Body of pancreas (tissue), 4 donors: ENCODE data around the gene MYH7B. TPM values are rescaled to one million over a fixed set of nuclear protein-coding genes. Genes with fewer than 3 reads are reported as not detected.

Source experiments
- ATAC-seq: fragments of 150-250 bp; one replicate; pipeline ENCODE4 v1.9.1; 2016
- DNase-seq, 4 donors: peaks; one replicate each; pipeline ENCODE4 v3.0.0-alpha.2; 2019
- H3K27ac ChIP-seq, 4 donors: fragments of 200-600 bp; sonication (generic); 1 replicate in 3 of 4; 2 replicates in 1 of 4; pipeline versions ENCODE4 v1.5.1 to v1.6.1; 2016 to 2019; ENCODE audit warnings: mild to moderate bottlenecking in 1 of 4, mixed read lengths in 1 of 4, moderate library complexity in 1 of 4
- H3K27me3 ChIP-seq, 2 donors: fragments of 200-600 bp; sonication (generic); one replicate each; pipeline ENCODE4 v1.6.0; 2016; ENCODE audit warnings: mild to moderate bottlenecking in 1 of 2
- H3K36me3 ChIP-seq, 2 donors: fragments of 200-600 bp; sonication (generic); replicated peaks in 1 of 2; 2 replicates each; pipeline ENCODE4 v1.5.1; 2016; ENCODE audit warnings: low read depth in 2 of 2; ENCODE audit not compliant: insufficient read depth in 1 of 2
- H3K4me1 ChIP-seq: fragments of 200-600 bp; sonication (generic); one replicate; pipeline ENCODE4 v1.6.0; 2016
- H3K4me3 ChIP-seq, 2 donors: fragments of 200-600 bp; sonication (generic); 1 replicate in 1 of 2; 2 replicates in 1 of 2; pipeline ENCODE4 v1.5.1; 2016 to 2019
- H3K9me3 ChIP-seq, 3 donors: fragments of 200-600 bp; sonication (generic); 1 replicate in 2 of 3; 2 replicates in 1 of 3; pipeline ENCODE4 v1.5.1; 2016
- POLR2A ChIP-seq, 3 donors: fragments of 450-650 bp; IDR thresholded peaks; one replicate each; pipeline ENCODE4 v1.6.1; 2016; ENCODE audit warnings: antibody characterized with exemption in 3 of 3, mild to moderate bottlenecking in 2 of 3
- WGBS, 2 donors: methylation state at CpG; one replicate each; pipeline ENCODE4 v1.1.5; 2017; 5-methylcytosine and 5-hydroxymethylcytosine counted together
- intact Hi-C: fragments of 100-400 bp; cut with DNase I; formaldehyde crosslinking; loops from one replicate; pipeline ENCODE4 v1.15.1; 2023
- total RNA-seq, 2 donors: library from RNA; depleted of rRNA; stranded (reverse); fragments of >200 nt; gene quantifications; one replicate each; pipeline ENCODE4 v1.1.0, GENCODE V29; 2016
- TF ChIP-seq, protein P1 (sequence below), 7 experiments: fragments of 450-650 bp in 4 of 7; fragments of 200-600 bp in 3 of 7; sonication (generic) in 3 of 7; IDR thresholded peaks; one replicate each; pipeline ENCODE4 v1.5.1; 2016 to 2019; ENCODE audit warnings: antibody characterized with exemption in 7 of 7

Gene MYH7B
- total RNA-seq, 2 donors from 2014 or later, result 0.52 to 1.3 TPM

DNA sequence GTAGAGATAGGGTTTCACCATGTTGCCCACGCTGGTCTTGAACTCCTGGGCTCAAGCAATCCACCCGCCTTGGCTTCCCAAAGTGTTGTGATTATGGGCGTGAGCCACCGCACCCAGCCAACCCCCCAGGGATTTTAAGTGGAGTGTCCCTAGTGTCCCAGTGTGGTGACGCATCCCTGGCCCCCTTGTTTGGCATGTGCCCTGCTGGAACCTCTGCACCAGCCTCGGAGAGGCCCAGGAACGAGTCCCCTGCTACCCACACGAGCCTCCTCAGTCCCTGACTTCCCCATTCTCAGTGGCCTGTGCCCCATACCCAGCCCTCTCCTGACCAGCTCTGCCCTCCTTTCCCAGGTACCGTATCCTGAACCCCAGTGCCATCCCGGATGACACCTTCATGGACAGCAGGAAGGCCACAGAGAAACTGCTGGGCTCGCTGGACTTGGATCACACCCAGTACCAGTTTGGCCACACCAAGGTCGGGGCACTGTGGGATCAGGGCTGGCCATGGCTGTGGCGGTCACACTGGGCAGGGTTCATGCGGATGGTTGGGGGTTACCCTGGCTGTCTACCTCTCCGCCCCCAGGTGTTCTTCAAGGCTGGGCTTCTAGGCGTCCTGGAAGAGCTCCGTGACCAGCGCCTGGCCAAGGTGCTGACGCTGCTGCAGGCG, 37.2 kb downstream of the MYH7B start:
- Histone ChIP-seq H3K4me1 (no peaks in the 10 kb centered on the region), H3K27ac (no peak overlapping the region), H3K9me3 (no peaks in the 10 kb centered on the region), H3K36me3 (peaks cover 0 to 10% of the 10 kb centered on the region in 2 donors), H3K4me3 (no peak overlapping the region), H3K27me3 (no peaks in the 10 kb centered on the region)
- intact Hi-C loops, result no loop called here
- 95 to 96% methylated on average over 10 to 20 of the region's 20 CpGs for WGBS, 2 donors
- TF ChIP-seq, protein P1, sequence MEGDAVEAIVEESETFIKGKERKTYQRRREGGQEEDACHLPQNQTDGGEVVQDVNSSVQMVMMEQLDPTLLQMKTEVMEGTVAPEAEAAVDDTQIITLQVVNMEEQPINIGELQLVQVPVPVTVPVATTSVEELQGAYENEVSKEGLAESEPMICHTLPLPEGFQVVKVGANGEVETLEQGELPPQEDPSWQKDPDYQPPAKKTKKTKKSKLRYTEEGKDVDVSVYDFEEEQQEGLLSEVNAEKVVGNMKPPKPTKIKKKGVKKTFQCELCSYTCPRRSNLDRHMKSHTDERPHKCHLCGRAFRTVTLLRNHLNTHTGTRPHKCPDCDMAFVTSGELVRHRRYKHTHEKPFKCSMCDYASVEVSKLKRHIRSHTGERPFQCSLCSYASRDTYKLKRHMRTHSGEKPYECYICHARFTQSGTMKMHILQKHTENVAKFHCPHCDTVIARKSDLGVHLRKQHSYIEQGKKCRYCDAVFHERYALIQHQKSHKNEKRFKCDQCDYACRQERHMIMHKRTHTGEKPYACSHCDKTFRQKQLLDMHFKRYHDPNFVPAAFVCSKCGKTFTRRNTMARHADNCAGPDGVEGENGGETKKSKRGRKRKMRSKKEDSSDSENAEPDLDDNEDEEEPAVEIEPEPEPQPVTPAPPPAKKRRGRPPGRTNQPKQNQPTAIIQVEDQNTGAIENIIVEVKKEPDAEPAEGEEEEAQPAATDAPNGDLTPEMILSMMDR (IDR thresholded peaks at IDR 0.05), result no peak
- TF ChIP-seq POLR2A (IDR thresholded peaks at IDR 0.05), result no peak
- ATAC-seq (no peak), DNase-seq (no peak)

DNA sequence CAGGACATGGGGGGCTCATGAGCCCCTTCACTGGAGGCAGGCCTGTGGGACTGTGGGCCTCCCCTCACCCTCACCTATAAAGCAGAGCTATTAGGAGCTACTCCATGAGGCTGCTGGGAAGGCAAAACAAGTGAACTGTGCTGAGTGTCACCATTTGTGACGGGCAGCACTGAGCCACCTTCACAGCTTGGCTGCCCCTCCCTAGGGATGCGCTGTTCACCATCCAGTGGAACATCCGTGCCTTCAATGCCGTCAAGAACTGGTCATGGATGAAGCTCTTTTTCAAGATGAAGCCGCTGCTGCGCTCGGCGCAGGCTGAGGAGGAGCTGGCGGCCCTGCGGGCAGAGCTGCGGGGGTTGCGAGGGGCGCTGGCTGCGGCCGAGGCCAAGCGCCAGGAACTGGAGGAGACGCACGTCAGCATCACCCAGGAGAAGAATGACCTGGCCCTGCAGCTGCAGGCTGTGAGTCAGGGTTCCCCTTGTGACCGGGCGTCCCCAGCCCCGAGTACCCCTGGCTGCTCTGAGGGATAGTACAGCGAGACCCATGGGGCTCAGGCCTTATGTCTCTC, 38.4 kb downstream of the MYH7B start:
- WGBS, 2 donors, result 91% methylated on average over 22 of the region's 22 CpGs; no CpG with 5 or more reads in 1 of the 2 donors
- peaks cover 0 to 10% of the 10 kb centered on the region in 2 donors for H3K36me3 ChIP-seq
- no peak overlapping the region for H3K4me3 ChIP-seq
- no peak overlapping the region for H3K27ac ChIP-seq
- DNase-seq, result no peak
- no peaks in the 10 kb centered on the region for H3K27me3 ChIP-seq
- no peak for TF ChIP-seq POLR2A (IDR thresholded peaks at IDR 0.05)
- TF ChIP-seq, protein P1 (IDR thresholded peaks at IDR 0.05), result no peak
- intact Hi-C loops, result no loop called here
- H3K9me3 ChIP-seq, result no peaks in the 10 kb centered on the region
- H3K4me1 ChIP-seq, result no peaks in the 10 kb centered on the region
- ATAC-seq, result no peak

DNA sequence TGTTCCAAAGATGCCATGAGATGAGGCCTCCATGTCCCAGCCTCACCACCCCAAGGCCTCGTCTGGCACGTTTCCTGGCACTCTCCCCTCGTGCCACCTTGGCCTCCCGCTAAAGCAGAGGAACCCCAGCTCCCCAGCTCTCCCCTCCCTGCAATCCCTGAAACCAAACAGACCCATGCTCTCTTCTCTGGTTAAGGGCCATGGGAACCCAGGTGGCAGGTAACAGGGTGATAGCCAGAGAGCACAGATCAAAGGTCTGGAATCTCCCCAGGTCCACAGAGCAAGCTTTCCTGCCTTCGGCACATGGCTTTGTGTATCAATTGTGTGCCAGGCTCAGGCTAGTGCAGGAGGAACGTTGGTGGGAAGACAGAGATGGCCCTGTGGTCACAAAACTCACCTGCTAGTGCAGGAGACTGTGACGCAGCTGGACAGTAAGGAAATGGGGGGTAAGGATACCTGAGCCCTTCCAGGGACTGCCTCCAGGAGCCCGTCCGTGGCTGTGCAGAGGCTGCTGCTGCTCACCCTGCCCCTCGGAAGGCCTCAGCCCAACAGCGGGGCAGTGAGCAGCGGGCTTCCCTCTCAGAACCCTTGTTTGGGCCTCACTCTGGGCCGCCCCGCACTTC, 39.0 kb downstream of the MYH7B start:
- Histone ChIP-seq H3K9me3 (no peaks in the 10 kb centered on the region), H3K36me3 (peaks cover 0 to 12% of the 10 kb centered on the region in 2 donors), H3K27ac (no peak overlapping the region), H3K4me1 (no peaks in the 10 kb centered on the region), H3K27me3 (no peaks in the 10 kb centered on the region), H3K4me3 (no peak overlapping the region)
- DNase-seq (no peak), ATAC-seq (no peak)
- TF ChIP-seq, protein P1 (IDR thresholded peaks at IDR 0.05), result no peak
- WGBS, 2 donors, result 82 to 84% methylated on average over 11 to 14 of the region's 14 CpGs
- intact Hi-C loops, result no loop called here

DNA sequence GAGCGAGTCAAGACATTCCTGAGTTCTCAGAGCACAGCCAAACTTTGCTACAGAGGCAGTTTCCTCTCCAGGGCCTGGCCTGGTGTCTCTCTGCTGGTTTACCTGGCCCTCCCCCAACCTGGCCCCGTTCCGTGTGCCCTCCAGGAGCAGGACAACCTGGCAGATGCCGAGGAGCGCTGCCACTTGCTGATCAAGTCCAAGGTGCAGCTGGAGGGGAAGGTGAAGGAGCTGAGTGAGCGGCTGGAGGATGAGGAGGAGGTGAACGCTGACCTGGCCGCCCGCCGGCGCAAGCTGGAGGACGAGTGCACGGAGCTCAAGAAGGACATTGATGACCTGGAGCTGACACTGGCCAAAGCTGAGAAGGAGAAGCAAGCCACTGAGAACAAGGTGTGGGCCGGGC, 39.5 kb downstream of the MYH7B start:
- Histone ChIP-seq H3K4me3 (no peak overlapping the region), H3K27ac (no peak overlapping the region), H3K4me1 (no peaks in the 10 kb centered on the region), H3K9me3 (no peaks in the 10 kb centered on the region), H3K36me3 (peaks cover 0 to 17% of the 10 kb centered on the region in 2 donors), H3K27me3 (no peaks in the 10 kb centered on the region)
- intact Hi-C loops, result no loop called here
- ATAC-seq, result no peak
- TF ChIP-seq POLR2A (IDR thresholded peaks at IDR 0.05), result no peak
- TF ChIP-seq, protein P1 (IDR thresholded peaks at IDR 0.05), result no peak
- DNase-seq, result no peak
- 92 to 93% methylated on average over 14 of the region's 14 CpGs for WGBS, 2 donors
